Stimulated activated CD4-positive, alpha-beta T cell treated with anti-CD3 and anti-CD28 coated beads, TNF-alpha, amount 100 ng/mL, for 48 hours (primary cell): ENCODE measurements around the gene CCDC88C.
"Not testable (repeated sequence)": the region's sequence is repeated elsewhere in the genome, so short reads cannot be mapped to it uniquely, and the experiment has no call there.

Source experiments
- DNase-seq, 3 donors: peaks; one replicate each; pipeline ENCODE4 v3.0.0-alpha.2; 2020; ENCODE audit warnings: low read depth in 3 of 3

Gene CCDC88C

DNA sequence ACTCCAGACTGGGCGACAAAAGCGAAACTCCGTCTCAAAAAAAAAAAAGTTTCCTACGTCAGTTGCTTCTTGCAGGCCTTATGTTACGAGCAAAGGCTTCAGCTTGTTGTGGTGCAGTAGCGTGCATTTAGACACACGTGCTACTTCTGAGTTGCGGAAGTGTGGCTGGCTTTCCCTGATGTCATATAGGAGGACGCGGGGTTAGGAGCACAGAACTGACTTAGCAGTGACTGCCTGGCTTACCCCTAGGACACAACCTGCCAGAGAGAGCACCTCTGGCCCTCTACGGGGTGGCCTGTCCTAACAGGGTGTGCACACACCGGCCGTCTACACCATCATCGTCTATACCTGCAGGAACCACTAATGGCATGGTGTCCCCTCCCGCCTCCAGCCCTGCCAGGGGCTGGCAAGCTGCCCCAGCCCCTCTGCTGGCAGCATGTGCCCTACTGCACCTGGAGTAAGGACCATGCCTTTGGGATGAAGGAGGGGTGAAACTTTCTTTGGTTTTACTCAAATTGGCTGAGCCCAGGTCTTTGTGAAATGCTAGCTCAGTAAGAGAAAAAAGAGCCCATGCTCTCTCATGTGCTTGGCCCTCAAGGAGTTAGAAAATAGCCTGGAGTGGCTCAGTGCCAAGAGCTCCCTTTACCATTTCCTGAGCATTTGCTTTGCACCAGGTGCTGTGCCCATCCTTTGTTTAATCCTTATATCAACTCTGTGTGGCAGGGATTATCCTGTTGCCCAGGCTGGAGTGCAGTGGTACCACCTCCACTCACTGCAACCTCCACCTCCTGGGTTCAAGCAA lies 171.4 kb downstream of the CCDC88C start:
- DNase-seq = peak in 1 of 3 donors; percentile 76

DNA sequence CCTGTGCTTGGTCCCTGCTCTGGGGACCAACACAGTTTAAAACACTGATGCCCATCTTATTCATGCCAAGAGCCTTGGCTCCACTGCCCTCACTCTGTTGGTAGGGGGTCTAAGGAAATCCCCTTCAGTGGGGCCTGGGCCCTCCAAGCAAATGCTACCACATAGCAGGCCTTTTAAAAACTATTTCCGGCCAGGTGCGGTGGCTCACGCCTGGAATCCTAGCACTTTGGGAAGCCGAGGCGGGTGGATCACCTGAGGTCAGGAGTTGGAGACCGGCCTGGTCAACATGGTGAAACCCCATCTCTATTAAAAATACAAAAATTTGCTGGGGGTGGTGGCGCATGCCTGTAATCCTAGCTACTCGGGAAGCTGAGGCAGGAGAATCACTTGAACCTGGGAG lies 172.0 kb downstream of the CCDC88C start:
- DNase-seq = not testable (repeated sequence)

DNA sequence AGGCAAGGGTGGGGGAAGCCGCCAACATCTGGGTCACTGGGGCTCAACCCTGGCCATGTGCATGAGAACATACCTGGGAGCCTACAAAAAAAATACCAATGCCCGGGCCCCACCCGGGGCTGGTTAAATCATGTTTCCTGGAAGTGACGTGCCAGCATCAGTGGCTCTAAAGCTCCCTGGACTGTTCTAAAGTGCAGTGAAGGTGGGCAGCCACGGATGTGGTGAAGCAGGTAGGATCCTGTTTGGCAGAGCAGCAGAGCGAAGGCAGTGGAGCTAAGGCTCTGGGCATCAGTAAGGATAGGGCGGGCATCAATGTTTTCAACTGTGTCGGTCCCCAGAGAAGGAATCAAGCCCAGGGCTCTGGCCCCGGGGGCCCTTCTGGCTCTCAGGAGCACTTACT lies 172.6 kb downstream of the CCDC88C start:
- peak in 1 of 3 donors; percentile 64 for DNase-seq

DNA sequence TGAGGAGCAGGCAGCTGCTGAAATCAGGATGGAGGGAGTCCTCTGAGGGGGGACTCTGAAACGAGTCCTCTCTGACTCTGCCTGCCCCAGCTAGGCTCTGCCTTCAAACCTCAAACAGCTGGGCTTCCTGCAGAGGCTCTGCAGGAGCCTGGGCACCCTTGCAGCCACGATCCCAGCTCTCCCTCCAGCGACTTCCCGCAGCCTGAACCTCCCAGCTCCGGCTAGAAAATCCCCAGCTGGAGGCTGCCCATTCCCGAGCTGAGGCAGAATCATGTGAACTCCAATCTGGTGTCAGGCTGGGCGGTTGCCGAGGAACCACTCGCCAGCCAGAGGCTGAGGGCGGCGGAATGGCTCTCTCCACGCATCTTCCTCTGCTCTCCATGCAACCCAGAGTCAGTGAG lies 173.1 kb downstream of the CCDC88C start, which contains the start of gene GPR68:
Gene GPR68 (minus strand): TSS at position 204 of the 401 bp plus-strand sequence. CDS start 9,654 bp downstream, outside the sequence.
- DNase-seq = no peak

DNA sequence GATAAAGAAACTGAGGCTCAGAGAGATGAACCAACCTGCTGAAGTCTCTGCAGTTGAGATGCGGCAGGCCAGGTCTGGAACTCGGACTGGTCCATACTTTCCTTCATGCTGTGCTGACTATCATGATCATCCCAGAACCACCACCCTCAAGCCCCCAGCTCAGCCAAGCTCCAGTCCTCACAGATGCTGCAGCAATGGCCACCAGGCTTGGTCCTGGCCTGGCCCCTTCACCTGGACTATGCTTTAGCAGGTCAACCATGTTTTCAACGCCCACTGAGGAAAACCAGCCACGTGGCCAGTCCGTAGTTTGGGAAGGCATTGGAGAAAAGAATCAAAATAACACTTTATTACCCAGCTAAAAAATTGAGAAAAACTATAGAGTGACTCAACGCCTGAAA lies 174.5 kb downstream of the CCDC88C start:
- no peak for DNase-seq

DNA sequence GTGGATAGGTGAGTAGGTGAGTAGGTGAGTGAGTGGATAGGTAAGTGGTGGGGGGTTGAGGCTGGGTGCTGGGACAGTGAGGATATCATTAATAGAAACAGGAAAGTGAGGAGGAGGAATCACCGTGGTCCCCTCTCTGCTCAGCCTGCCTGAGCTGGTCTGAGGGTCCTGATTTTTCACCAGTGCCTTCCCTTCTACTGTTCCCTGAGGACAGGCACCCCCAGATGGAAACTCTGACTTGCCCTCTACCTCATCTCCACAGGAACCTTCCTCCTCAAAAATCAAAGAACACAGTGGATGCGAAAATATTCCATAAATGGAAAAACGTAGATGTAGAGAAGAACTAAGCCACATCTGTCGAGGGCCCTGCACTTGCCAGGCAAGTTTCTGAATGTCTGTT lies 175.0 kb downstream of the CCDC88C start:
- DNase-seq = no peak

DNA sequence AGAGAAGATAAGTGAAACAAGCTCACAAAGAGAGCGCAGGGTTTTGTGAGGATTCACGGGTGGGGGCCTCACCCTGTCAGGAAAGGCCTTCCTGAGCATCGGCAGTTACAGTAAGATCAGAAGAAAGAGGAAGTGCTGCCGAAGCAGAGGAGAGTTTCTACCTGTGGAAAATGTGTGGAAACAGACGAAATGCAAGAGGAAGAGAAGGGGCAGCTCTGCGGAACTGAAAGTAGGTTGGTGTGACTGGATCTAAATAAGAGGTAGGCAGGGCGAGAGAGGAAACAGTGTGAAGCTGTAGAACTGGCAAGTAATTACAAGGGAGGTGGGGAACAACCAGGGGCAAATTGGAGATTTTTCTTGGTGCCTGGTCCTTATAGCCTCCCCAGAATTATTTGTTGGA lies 175.8 kb downstream of the CCDC88C start:
- DNase-seq = no peak

DNA sequence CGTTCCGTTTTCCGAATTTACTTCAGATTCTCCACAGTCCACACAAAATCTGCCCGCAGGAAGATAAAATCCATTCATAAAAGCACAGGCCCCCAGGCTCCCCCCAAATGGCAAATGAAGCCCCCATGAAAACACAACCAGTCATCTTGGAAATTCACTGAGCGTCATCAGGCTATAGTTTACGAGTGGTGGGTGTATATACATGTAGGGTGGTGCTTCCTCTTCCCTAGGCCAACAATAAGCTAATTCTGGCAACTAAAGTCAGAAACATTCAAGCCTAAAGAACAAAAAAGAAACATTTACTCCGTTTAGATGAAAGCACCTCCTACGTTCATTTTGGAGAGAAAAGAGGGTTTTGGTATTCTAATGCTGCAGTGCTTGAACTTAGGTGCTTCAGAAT lies 179.0 kb downstream of the CCDC88C start:
- DNase-seq = no peak

DNA sequence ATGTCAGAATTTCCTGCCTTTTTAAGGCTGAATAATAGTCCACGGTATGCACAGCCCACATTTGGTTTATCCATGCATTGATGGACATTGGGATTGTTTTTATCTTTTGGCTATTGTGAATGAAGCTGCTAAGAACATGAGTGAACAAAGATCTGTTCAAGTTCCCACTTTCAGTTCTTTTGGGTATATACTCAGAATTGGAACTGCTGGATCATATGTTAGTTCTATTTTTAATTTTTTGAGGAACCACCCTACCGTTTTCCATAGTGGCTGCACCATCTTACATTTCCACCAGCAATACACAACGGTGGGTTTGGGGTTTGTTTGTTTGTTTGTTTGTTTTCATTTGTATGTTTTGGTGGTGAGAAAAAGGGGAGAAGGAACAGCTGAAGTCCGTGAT lies 179.5 kb downstream of the CCDC88C start:
- DNase-seq = no peak

DNA sequence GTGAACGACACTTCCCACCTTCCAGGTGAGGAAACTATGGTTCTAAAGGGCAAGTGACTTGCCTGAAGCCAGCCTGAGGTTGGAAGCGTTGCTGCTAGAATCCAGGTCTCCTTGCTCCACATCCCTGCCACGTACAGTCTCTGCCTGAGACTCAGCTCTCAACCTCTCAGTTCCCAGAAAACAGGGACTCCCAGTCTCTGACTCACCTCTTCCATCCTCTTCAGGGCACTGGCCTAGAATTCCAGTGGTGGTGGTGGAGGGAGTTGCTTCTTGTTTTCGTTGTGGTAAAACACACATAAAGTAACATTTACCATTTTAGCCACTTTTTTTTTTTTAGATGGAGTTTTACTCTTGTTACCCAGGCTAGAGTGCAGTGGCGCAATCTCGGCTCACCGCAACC lies 180.4 kb downstream of the CCDC88C start:
- DNase-seq = no peak

DNA sequence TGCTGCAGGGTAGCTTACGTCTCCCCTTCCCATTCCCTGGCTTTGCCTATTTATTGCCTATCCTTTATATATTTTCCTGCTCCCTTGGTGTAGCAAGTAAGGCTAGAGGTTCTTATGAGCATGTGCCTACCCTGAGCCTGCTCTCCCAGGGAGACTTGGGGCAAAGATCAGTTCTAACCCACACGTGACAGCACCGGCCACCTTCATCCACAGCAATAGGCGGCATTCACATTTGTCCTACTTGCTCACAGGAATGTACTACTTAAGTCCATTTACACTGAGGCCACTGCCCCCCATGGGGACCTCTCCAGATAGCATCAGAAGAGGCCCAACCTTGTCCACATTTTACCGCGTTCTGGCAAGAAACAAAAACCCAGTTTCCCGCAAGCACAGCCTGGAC lies 181.8 kb downstream of the CCDC88C start:
- DNase-seq = no peak

DNA sequence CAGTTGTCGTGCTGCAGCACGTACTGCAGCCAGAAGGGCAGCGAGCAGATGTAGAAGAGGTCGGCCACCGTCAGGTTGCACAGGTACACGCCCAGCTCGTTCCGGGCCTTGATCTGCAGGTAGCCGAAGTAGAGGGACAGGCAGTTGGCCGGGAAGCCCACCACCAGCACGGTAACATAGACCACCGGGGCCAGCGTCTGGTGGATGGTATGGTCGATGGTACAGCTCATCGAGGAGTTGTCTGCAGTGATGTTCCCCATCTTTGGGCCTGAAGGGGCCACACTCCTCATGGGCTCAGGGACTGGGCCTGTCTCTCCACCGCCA lies 182.9 kb downstream of the CCDC88C start:
- no peak for DNase-seq

DNA sequence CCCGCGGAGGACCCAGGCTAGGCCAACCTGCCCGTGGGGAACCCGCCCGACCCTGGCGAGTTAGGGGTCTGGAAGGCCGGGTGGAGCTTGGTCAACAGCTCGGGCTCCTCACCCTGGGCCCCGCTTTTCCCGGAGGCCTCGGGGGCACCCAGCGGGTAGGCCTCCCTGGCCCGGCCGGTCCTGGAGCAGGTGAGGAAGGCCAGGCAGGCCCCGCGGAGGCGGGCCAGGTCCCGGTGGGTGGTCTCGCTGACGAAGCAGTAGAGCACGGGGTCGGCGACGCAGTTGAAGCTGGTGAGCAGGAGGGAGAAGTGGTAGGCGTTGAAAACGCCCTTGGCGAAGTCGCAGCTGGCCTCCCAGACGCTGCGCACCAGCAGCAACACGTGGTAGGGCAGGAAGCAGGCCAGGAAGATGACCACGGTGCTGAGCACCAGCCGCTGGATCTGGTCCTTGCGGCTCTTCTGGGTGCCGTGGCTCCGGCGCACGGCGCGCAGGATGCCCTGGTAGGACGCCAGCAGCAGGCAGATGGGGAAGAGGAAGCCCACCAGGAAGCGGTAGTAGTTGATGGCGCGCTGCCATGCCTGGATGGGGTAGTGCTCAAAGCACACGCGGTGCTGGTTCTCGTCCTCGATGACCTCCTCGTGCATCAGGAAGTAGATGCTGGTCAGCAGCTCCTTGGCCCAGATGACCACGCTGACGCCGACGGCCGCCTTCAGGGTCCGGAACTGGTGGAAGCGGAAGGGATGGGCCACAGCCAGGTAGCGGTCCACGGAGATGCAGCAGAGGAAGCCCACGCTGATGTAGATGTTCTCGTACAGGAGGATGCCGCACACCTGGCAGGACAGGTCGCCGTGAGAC lies 183.5 kb downstream of the CCDC88C start:
- no peak for DNase-seq

DNA sequence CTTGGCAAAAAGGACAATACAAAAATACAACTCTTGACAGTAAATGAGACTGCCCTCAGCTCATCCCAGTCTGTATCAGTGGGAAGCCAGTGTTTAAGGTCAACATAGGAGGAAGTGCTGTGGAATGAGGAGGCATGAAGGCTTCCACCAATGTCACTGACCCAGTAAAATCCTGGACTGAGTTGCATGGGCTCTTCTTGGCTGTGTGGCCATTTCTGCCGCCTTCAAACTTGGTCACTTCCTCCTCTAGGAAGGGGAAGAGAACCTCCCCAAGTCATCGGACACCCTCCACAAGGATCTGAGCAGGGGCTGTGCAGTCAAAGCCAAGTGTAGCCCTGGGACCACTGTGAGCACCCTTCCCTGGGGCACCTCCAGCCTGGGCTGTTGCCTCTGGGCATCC lies 185.0 kb downstream of the CCDC88C start:
- no peak for DNase-seq

DNA sequence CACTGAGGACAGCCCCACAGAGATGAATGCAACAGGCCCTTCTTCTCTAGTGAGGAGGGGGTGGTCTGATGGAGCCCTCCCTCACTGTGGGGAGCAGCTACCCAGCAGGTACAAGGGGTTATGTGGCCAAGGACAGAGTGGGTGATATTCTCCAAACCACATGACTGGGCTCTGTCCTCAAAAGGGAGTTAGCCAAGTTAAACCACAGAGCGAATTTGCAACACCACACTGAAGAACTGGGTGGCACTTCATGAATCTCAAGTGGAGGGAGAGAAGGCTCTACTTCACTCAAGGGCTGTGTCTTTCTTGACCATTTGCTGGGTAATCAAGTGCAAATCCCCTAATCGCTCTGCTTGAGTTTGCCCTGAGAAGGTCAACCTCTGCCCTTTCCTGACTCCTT lies 185.6 kb downstream of the CCDC88C start:
- DNase-seq = no peak

DNA sequence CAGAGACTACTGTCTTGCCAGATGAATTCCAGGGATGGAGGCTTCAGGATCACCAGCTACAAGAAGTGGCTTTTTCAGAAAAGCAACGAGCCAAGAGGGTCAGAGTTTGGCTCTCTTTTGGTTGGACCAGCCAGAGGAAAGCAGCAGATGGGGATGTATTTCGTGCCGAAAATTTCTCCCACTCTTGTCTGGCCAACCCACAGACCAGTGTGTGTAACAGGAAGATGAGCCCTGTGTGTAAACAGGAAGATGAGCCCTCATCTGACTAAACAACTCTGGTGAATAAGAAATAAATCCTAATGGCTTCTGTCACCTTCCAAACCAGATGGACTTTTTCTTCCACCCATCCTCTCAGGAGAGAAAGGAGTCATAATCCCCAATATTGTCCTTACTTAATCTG lies 186.2 kb downstream of the CCDC88C start:
- DNase-seq = no peak

DNA sequence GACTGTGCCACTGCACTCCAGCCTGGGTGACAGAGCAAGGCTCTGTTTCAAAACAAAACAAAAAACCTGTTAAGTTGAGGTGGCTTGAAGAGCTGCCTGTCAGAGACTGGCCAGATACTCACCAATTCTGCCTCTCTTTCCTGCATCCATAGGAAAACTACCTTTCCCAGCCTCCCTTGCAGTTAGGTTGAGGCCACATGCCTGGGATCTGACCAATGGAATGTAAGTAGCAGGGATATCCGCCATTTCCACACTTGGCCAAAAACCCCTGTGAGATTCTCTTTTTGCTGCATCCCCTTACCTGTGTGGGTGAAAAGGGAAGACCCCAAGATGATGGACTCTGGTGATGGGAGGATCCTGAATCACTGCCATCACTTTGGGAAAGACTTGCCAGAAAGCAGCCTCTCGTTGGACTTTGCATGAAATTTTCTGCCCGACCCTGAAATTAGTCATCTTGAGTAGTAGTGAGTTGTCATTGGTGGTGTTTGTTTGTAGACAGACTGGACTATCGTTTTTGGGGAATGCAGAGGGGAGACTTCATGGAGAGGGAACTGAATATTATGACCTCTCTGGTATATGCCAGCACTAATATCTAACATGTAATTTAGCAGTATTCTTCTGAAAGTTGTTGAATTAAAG lies 187.1 kb downstream of the CCDC88C start:
- no peak for DNase-seq

DNA sequence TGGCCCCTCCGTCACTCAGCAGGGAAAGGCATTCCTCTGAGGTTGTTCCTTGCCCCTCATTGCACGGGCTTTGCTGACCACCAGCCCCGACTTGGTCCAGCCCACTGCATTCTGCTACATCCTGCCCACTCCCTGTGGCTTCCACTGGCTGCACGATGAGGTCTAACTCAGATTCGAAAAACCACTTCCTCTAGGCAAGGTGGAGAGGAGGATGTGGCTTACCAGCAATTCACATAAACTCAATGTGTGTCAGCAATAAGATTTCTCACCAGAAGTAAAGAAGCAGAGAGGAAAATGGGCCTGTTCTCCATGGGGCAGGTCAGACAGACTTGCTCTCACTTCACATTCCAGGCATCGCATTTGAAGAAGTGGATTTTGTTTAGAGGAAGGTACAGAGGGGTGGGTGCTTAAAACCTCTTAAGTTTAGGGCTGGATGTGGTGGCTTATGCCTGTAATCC lies 187.8 kb downstream of the CCDC88C start:
- peak in 1 of 3 donors; percentile 52 for DNase-seq

DNA sequence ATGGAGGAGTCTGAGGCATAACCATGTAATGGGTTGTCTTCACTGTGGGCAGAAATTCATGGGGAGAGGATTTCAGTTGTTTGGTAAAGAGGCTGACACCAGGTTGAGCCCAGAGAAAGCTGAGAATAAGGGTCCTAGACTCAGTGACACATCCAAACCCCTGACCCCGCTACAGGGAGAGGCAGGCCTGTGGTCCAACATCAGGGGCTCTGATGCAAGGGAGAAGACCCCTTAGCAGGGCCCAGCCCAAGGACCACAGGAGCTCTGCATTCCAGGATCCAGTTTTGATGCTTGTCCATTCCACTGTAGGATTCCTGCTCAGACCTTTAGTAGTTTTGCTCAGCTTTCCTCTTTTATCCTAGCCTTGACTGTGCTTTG lies 188.6 kb downstream of the CCDC88C start:
- no peak for DNase-seq

DNA sequence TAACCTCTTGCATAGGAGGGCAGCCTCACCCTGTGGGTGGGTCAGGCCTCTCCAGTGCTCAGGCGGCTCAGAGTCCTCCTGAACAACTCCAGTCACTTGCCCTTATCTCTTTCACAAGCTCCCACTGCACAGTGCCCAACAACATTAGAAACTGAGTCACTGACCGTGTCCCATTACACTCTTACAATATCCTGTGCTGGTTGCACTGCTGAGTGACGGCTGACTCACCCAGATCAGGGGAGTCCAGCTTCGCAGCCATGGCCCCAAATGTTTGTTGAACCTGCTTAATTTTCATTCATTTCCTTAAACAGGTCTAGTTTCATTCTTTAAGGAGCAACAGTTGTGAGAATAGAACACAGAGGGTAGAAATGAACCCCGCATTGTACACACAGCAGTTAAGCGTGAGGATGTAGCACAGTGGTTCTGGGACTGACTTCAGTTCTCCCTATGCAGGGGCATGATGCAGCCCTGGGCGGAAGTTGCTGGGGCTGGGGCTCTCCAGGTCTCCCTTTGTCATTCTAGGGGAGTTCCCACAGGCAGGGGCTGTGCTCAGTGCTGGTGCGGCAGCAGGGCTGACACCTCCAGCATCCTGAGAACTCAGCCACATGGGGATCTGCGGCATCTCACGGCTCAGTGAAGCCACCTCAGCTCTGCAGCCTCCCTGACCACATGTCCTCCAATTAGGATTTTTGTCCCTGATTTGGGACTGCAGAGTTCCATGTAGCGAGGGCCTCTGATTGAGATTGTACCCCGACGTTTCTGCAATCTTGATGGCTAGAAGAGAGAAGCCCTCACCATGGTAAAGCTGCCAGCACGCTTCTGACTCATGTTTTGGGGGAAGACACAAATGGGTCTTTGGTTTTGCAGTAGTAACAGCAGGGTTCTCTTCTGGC lies 189.3 kb downstream of the CCDC88C start:
- DNase-seq = peak; percentile 75 to 89 (median 78)

DNA sequence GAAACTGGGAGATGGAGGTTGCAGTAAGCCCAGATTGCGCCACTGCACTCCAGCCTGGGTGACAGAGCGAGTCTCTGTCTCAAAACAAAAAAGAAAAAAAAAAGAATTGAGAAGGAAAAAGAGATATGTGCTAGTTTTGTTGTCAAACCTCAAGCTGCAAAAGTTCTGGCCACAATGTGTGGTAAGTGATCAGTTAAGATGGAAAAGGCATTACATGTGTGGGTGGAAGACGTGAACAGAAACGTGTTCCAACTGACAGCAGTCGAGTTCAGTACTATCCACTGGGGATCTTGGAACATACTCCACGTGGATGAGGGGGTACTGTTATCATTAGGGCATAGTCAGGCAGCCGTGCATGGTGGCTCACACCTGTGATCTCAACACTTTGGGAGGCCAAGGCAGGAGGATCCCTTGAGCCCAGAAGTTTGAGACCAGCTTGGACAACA lies 190.4 kb downstream of the CCDC88C start:
- no peak for DNase-seq
